Measurements from ENCODE around the gene MRPS34. TPM values are rescaled to one million over a fixed set of nuclear protein-coding genes. Genes with fewer than 3 reads are reported as not detected.
A peak's percentile ranks its signal among the peaks of the same experiment; 100 is the strongest.

Gene MRPS34
- total RNA-seq, 4 donors from 2014 or later, result 56.8 to 84.2 (median 78.6) TPM

GRCh38 chr16:1773703-1774447, 941 bp upstream of the MRPS34 start:
- DNase-seq (ENCODE audit: low spot score) (no peak), ATAC-seq (ENCODE audit: low FRiP score) (no peak)
- TF ChIP-seq CTCF (IDR thresholded peaks at IDR 0.05), result no peak

GRCh38 chr16:1772362-1772907, 499 bp downstream of the MRPS34 start, which contains the start of gene EME2:
TSS of gene EME2 (plus strand) at chr16:1772810. CDS start at chr16:1773228, 418 bp downstream.
- no peak for TF ChIP-seq CTCF (IDR thresholded peaks at IDR 0.05)
- DNase-seq (ENCODE audit: low spot score), result no peak
- no peak for ATAC-seq (ENCODE audit: low FRiP score)

- no peak for ATAC-seq (ENCODE audit: low FRiP score)
- DNase-seq (ENCODE audit: low spot score), result no peak
Observed at GRCh38 chr16:1771864-1772361, 1.0 kb downstream of the MRPS34 start.

GRCh38 chr16:1771188-1771863, 1.6 kb downstream of the MRPS34 start, which contains the start of gene NME3:
TSS of gene NME3 (minus strand) at chr16:1771543. CDS start at chr16:1771534, 9 bp downstream.
- DNase-seq (ENCODE audit: low spot score) (peak; percentile 57), ATAC-seq (ENCODE audit: low FRiP score) (peak; percentile 21)
- no peak for TF ChIP-seq CTCF (IDR thresholded peaks at IDR 0.05)

More at GRCh38 chr16:1771864-1772361, 1.0 kb downstream of the MRPS34 start:
- no peak for TF ChIP-seq CTCF (IDR thresholded peaks at IDR 0.05)

GRCh38 chr16:1770328-1771187, 2.4 kb downstream of the MRPS34 start:
- peak; percentile 69 for ATAC-seq (ENCODE audit: low FRiP score)
- no peak for TF ChIP-seq CTCF (IDR thresholded peaks at IDR 0.05)

More at GRCh38 chr16:1770328-1771187, 2.4 kb downstream of the MRPS34 start:
- DNase-seq (ENCODE audit: low spot score), result no peak
